Fibroblast of lung (primary cell): ENCODE measurements around the gene BAZ1A.

ENCODE experiments used
- EZH2 ChIP-seq: IDR thresholded peaks from 2 replicates; pipeline ENCODE4 v1.5.1; 2012; ENCODE audit warnings: low read length, control low read depth, mild to moderate bottlenecking; ENCODE audit errors: missing control alignments
- TF ChIP-seq, protein P1 (sequence below), 2 donors: IDR thresholded peaks in 1 of 2; conservative IDR thresholded peaks in 1 of 2; 1 replicate in 1 of 2; 2 replicates in 1 of 2; pipeline ENCODE4 v1.5.1; 2011 to 2012; ENCODE audit warnings: low read length in 2 of 2, control low read depth in 1 of 2, inconsistent platforms in 1 of 2, low read depth in 1 of 2, mild to moderate bottlenecking in 1 of 2

- TF ChIP-seq, protein P1, sequence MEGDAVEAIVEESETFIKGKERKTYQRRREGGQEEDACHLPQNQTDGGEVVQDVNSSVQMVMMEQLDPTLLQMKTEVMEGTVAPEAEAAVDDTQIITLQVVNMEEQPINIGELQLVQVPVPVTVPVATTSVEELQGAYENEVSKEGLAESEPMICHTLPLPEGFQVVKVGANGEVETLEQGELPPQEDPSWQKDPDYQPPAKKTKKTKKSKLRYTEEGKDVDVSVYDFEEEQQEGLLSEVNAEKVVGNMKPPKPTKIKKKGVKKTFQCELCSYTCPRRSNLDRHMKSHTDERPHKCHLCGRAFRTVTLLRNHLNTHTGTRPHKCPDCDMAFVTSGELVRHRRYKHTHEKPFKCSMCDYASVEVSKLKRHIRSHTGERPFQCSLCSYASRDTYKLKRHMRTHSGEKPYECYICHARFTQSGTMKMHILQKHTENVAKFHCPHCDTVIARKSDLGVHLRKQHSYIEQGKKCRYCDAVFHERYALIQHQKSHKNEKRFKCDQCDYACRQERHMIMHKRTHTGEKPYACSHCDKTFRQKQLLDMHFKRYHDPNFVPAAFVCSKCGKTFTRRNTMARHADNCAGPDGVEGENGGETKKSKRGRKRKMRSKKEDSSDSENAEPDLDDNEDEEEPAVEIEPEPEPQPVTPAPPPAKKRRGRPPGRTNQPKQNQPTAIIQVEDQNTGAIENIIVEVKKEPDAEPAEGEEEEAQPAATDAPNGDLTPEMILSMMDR (conservative IDR thresholded peaks at IDR 0.05 in 1 of 2, IDR thresholded peaks at IDR 0.05 in 1 of 2; ENCODE audit: low read depth in 1 of 2, low read length in 2 of 2) = no peak
- no peak for TF ChIP-seq EZH2
These were observed 37.0 kb upstream of the BAZ1A start for GRCh38 chr14:34912182-34912581.
